Natural killer cell treated with Interleukin-12 subunit alpha and Interleukin-12 subunit beta and Interleukin-15 and Interleukin-18, amount 100 ng/mL, for 72 hours (primary cell): ENCODE measurements around the gene CFAP61. TPM values are rescaled to one million over a fixed set of nuclear protein-coding genes. Genes with fewer than 3 reads are reported as not detected.

Experiments
- ATAC-seq, 2 donors: fragments of 150-1000 bp; cut with Tn5 transposase in 1 of 2; sonication (Bioruptor Pico), chemical (Tn5 transposase) in 1 of 2; 2 replicates each; pipeline ENCODE4 v1.10.0; 2021
- DNase-seq: peaks from one replicate; pipeline ENCODE4 v3.0.0; 2022; ENCODE audit warnings: low spot score
- H3K27ac Mint-ChIP-seq, 2 donors: 1 replicate in 1 of 2; 2 replicates in 1 of 2; pipeline ENCODE4 v1.8.0; 2022; ENCODE audit warnings: mixed read lengths in 2 of 2, mild to moderate bottlenecking in 1 of 2, moderate library complexity in 1 of 2
- H3K27me3 Mint-ChIP-seq, 2 donors: 1 replicate in 1 of 2; 2 replicates in 1 of 2; pipeline ENCODE4 v1.8.0; 2022; ENCODE audit warnings: mixed read lengths in 2 of 2
- H3K36me3 Mint-ChIP-seq: one replicate; pipeline ENCODE4 v1.8.0; 2022; ENCODE audit warnings: mixed read lengths
- H3K4me1 Mint-ChIP-seq, 2 donors: 1 replicate in 1 of 2; 2 replicates in 1 of 2; pipeline ENCODE4 v1.8.0; 2022; ENCODE audit warnings: low read depth in 2 of 2, mixed read lengths in 2 of 2, mild to moderate bottlenecking in 1 of 2
- H3K4me3 Mint-ChIP-seq: one replicate; pipeline ENCODE4 v1.8.0; 2022; ENCODE audit warnings: mixed read lengths
- H3K9me3 Mint-ChIP-seq: 2 replicates; pipeline ENCODE4 v1.8.0; 2022; ENCODE audit warnings: mixed read lengths
- total RNA-seq, 2 donors: library from RNA; stranded (reverse); gene quantifications; one replicate each; pipeline ENCODE4 v1.2.3, GENCODE V29; 2022

The CFAP61 gene
- total RNA-seq, 2 donors from 2014 or later, result not detected

DNA sequence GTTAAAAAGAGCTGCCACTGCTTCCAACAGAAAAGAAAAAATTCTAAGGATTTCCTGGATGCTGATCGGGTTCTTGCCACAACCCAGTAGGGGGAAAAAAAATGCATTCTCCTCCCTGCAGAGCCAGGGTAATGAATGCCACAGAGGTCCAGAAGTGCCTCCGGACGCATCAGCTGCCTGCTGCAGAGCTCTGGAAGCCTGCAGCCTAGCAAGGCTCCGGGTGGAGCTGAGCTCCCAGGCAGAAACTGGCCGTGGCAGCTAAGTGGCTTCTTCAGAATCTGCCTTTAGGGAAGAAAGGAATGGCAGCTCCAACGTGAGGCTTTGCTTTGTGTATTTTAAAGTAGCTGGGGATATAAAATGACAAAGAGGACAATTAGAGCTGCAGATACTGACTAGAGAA lies 155.0 kb downstream of the CFAP61 start:
- ATAC-seq (no peak), DNase-seq (no peak)
- Mint-ChIP-seq H3K4me3 (peak overlapping the region; percentile 62), H3K4me1 (peaks cover 55 to 66% of the 10 kb centered on the region in 2 donors), H3K27ac (peak overlapping the region; percentile 81 to 83), H3K9me3 (no peaks in the 10 kb centered on the region), H3K27me3 (no peaks in the 10 kb centered on the region), H3K36me3 (no peaks in the 10 kb centered on the region)

DNA sequence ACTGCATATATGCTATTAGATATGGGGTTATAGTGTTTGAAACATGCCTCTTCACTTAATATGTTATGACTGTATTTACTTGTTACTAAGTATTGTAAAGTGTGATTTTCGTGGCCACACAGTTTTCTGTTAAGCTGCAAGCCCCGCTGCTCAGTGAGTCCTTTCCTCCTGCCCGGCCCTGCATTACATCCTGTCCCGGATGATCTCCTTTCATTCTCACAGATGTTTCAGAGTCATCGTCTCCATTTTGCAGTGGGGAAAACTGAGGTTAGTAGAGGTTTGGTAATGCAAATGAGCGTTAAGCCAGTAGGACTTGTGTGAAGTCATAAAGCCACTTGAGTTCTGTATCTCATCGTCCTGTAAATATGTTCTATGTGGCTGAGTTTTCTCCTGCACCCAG lies 155.5 kb downstream of the CFAP61 start:
- Mint-ChIP-seq H3K27ac (peak overlapping the region; percentile 81 to 83), H3K27me3 (no peaks in the 10 kb centered on the region), H3K4me1 (peaks cover 55 to 69% of the 10 kb centered on the region in 2 donors), H3K36me3 (no peaks in the 10 kb centered on the region), H3K4me3 (peak overlapping the region; percentile 62), H3K9me3 (no peaks in the 10 kb centered on the region)
- peak; percentile 81 for DNase-seq
- peak; percentile 91 to 95 for ATAC-seq

DNA sequence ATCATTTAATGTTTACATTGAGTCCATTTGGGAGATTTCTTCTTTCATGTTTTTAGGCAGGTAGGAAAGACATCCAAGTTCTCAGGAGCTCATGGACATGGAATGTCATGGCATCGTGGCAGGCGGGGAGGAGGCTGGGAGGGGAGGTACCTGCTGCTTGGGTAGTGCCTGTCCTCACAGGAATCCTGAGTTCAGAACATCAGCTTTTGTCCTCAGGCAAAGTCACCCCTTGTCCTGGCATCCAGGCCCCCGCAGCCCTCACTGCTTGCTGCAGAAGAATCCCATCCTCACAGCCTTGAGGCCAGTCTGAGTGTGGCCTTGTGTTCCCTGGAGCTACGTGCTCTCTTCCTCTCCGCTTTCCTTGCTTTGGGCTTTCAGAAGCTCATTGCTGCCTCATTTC lies 157.4 kb downstream of the CFAP61 start:
- peaks cover 49 to 65% of the 10 kb centered on the region in 2 donors for H3K4me1 Mint-ChIP-seq
- H3K9me3 Mint-ChIP-seq, result no peaks in the 10 kb centered on the region
- peak overlapping the region; percentile 81 to 83 for H3K27ac Mint-ChIP-seq
- no peak overlapping the region for H3K4me3 Mint-ChIP-seq
- DNase-seq, result no peak
- H3K27me3 Mint-ChIP-seq, result no peaks in the 10 kb centered on the region
- no peaks in the 10 kb centered on the region for H3K36me3 Mint-ChIP-seq
- no peak for ATAC-seq

DNA sequence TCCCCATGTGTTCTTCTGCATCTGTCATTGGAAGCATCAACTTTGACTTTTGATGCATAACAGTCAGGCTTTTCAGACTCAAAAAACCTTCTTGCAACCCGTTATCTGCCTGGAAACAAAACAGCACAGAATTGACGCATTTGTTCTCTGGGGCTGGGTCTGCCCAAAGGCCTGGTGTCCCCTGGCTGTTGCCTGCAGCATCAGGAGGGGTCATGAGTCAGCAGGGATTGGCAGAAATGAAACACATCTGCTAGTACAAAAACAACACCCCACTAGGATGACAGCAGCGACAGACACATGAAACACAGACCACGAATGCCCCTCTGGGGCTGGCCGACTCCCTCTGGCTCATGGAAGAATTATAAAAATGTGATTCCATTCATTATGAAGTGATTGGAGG lies 158.0 kb downstream of the CFAP61 start:
- no peaks in the 10 kb centered on the region for H3K27me3 Mint-ChIP-seq
- H3K9me3 Mint-ChIP-seq, result no peaks in the 10 kb centered on the region
- H3K4me1 Mint-ChIP-seq, result peaks cover 53 to 65% of the 10 kb centered on the region in 2 donors
- H3K27ac Mint-ChIP-seq, result peak overlapping the region; percentile 62 to 81
- no peaks in the 10 kb centered on the region for H3K36me3 Mint-ChIP-seq
- peak overlapping the region; percentile 44 for H3K4me3 Mint-ChIP-seq
- ATAC-seq (no peak), DNase-seq (no peak)

DNA sequence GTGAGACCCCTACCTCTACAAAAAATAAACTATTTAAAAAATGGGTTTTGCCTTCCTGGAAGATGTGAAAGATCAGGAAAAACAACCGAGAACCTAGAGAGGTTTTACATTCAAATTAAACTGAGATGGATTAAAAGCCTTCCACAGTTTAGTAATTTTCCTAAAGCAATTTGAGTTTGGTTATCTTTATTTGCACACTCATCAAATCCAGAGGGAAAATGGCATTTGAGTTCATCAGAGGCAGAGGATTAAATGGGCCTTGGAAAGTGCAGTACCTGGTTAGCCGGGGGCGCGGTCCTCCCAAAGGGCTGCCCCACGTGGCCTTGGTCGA lies 158.6 kb downstream of the CFAP61 start:
- no peaks in the 10 kb centered on the region for H3K9me3 Mint-ChIP-seq
- DNase-seq (no peak), ATAC-seq (no peak)
- H3K27me3 Mint-ChIP-seq, result no peaks in the 10 kb centered on the region
- peaks cover 52 to 62% of the 10 kb centered on the region in 2 donors for H3K4me1 Mint-ChIP-seq
- H3K36me3 Mint-ChIP-seq, result no peaks in the 10 kb centered on the region
- H3K4me3 Mint-ChIP-seq, result no peak overlapping the region
- H3K27ac Mint-ChIP-seq, result peak overlapping the region in 1 of 2 donors; percentile 62

DNA sequence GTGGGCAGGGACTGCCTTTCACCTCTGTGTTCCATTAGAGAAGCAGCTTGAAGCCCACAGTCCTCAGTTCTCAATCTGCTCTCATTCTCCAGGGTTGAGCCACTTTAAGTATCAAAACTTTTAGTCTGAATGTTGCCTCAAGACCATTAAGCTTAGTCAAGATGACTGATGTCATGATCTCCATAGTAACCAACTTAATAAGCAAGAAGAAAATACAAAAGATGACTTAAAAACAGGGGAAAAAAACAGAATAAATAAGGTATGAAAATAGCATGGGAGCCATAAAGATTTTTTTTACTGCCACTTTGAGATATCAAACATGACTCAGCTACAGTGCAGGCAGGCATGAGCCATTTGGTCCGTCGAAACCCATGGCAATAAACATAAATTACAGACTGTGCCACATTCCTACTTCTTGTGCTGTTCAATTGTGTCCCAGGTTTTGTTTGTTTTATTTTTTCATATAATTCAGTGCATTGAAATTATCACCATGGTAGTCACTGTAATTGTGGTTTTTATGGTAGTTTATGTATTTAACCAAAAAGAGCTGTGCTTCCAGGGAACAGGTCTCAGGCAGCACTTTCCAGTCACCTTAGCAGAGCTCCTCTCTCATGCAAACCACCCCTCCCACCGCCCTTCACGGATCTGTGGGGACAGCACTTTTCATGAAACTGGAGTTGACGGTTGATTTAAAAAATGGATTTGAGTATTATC lies 159.1 kb downstream of the CFAP61 start:
- DNase-seq (no peak), ATAC-seq (no peak)
- no peak overlapping the region for H3K4me3 Mint-ChIP-seq
- no peaks in the 10 kb centered on the region for H3K9me3 Mint-ChIP-seq
- H3K27ac Mint-ChIP-seq, result peak overlapping the region in 1 of 2 donors; percentile 45
- no peaks in the 10 kb centered on the region for H3K27me3 Mint-ChIP-seq
- no peaks in the 10 kb centered on the region for H3K36me3 Mint-ChIP-seq
- H3K4me1 Mint-ChIP-seq, result peaks cover 48 to 62% of the 10 kb centered on the region in 2 donors

DNA sequence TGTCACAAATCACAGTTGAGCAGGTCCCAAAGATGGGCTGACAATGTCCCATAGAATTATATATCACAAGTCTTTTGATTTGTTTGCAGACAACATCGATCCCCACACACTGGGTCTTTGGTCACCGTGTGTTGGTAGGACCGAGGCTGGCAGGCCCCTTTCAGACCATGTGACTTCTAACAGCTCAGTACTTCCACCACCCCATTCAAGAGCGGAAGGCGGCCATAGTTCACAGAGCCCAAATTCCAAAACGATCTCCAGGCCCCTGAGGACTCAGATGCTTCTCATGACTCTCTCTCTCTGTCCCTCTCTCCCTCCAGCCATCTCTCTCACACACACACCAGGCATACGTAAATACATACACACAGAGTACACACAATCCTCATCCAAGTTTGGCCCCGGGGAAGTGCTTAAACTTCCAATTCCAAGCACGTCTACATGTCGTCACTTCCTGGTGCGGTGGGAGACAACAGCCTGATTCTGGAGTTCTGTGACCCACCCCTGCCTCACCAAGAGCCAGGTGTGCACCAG lies 159.7 kb downstream of the CFAP61 start:
- Mint-ChIP-seq H3K36me3 (no peaks in the 10 kb centered on the region), H3K9me3 (no peaks in the 10 kb centered on the region), H3K27me3 (no peaks in the 10 kb centered on the region), H3K4me1 (peaks cover 52 to 61% of the 10 kb centered on the region in 2 donors), H3K27ac (peak overlapping the region in 1 of 2 donors; percentile 76), H3K4me3 (no peak overlapping the region)
- ATAC-seq, result no peak
- DNase-seq, result no peak

DNA sequence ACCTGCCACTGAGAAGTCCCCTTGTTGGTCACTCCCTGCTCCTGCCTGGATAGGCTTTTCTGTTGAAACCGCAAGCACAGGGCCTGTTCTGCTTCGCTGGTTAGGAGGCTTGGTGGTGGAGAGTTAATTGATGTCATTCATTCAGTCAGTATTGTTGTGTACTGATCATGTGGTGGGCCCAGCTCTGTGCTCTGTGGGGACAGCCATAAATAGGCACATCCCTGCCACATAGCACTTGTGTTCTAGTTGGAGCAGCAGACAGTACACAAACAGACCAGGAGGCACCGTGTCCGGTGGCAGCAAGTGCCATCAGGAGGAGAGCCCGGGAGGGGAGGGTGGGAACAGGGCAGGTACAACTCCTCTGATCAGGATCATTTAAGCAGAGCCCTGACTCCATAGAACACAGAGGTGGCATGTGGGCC lies 160.4 kb downstream of the CFAP61 start:
- no peaks in the 10 kb centered on the region for H3K36me3 Mint-ChIP-seq
- peak overlapping the region in 1 of 2 donors; percentile 76 for H3K27ac Mint-ChIP-seq
- no peaks in the 10 kb centered on the region for H3K9me3 Mint-ChIP-seq
- H3K4me3 Mint-ChIP-seq, result no peak overlapping the region
- peaks cover 48 to 57% of the 10 kb centered on the region in 2 donors for H3K4me1 Mint-ChIP-seq
- DNase-seq, result no peak
- no peak for ATAC-seq
- no peaks in the 10 kb centered on the region for H3K27me3 Mint-ChIP-seq

DNA sequence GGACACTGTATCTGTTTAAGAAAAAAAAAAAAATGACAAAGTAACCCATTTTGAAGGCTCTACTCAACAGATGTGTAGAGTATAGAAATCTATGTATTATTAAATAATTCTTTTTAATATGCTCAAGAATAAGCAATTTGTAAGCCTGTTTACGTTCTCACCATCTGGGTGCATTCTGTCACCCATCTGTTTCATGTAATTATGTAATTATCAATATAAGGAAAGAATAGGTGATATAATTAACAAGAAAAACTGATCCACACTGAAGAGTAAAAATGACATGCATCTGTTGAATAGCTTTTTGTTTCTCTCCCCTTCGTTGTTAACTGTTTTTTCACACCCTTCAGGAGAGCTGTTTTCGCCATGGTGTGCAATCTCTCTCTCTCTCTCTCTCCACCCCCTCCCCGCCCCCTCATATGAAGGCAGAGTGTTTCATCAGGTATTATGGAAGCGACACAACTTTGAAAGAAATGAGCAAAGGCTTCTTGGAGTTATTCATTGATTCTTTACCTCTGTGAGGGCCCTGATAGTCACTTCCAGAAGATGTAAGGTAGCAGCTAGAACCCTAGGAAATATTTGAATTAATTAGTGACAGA lies 161.3 kb downstream of the CFAP61 start:
- Mint-ChIP-seq H3K27me3 (no peaks in the 10 kb centered on the region), H3K4me3 (no peak overlapping the region), H3K27ac (peak overlapping the region in 1 of 2 donors; percentile 85), H3K36me3 (peaks cover 9% of the 10 kb centered on the region), H3K9me3 (peaks cover 8% of the 10 kb centered on the region), H3K4me1 (peaks cover 47 to 57% of the 10 kb centered on the region in 2 donors)
- DNase-seq, result no peak
- ATAC-seq, result no peak

DNA sequence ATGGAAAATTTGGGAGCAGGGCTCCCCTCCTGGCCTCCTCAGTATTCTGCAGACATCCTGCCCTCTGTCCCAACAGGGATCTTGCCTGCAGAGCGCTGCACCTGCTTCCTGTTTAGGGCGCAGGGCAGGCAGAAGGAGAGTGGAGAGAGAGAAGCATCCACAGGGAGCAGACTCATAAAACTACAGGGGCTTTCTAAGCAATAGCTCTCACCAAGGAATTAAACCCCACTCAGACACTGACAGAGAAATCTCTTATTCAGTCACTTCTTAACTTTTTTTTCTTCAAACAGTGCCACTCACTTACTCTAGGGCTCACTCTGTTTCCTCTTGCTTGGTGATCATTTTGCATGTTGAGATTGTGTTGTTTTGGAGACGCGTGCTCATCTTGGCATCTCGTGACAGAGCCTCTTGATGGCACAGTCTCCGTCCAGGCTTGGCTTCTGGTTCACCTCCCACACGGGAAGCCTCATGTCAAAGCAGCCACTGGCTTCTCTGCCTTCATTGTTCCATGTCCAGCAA lies 162.5 kb downstream of the CFAP61 start:
- Mint-ChIP-seq H3K36me3 (peaks cover 15% of the 10 kb centered on the region), H3K27me3 (no peaks in the 10 kb centered on the region), H3K9me3 (peaks cover 8% of the 10 kb centered on the region), H3K4me1 (peaks cover 39 to 57% of the 10 kb centered on the region in 2 donors), H3K4me3 (no peak overlapping the region), H3K27ac (peak overlapping the region in 1 of 2 donors; percentile 85)
- ATAC-seq, result no peak
- DNase-seq, result no peak

DNA sequence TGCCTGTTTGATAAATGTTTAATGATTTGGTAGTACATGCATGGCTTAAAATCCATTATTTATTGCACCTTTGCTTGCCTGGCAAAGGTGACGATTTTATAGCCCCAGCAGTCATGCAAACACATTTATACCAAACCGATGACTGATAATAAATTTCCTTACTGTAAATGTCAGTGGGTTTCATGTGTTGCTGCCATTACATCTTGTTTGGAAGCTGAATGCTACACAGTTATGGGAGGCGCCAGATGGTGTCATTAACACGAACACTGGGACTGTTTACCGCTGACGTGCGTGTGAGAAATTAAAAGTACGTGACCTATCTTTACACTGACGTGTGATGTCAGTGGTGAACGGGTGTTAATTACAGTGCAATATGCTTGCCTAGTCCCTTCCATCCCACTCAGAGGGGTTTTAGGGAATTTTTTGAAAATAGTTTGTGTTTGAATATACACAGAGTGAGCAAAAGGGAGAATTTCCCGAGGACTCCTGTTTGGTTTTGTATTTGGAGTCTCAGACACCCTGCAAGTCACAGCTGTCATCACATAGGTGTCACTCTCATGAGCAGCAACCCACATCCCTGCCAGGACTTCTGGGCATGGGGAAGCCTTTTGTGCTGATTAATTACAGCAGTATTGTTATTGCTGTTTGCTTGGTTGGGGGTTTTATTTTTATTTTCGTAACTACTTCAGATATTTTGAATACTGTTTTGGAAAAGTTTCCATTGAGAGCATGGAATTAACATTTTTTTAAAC lies 163.8 kb downstream of the CFAP61 start:
- peaks cover 15% of the 10 kb centered on the region for H3K36me3 Mint-ChIP-seq
- H3K9me3 Mint-ChIP-seq, result peaks cover 8% of the 10 kb centered on the region
- peaks cover 33 to 48% of the 10 kb centered on the region in 2 donors for H3K4me1 Mint-ChIP-seq
- peak overlapping the region; percentile 60 for H3K4me3 Mint-ChIP-seq
- no peaks in the 10 kb centered on the region for H3K27me3 Mint-ChIP-seq
- ATAC-seq, result peak; percentile 94 to 96
- DNase-seq, result peak; percentile 83
- peak overlapping the region; percentile 45 to 85 for H3K27ac Mint-ChIP-seq

DNA sequence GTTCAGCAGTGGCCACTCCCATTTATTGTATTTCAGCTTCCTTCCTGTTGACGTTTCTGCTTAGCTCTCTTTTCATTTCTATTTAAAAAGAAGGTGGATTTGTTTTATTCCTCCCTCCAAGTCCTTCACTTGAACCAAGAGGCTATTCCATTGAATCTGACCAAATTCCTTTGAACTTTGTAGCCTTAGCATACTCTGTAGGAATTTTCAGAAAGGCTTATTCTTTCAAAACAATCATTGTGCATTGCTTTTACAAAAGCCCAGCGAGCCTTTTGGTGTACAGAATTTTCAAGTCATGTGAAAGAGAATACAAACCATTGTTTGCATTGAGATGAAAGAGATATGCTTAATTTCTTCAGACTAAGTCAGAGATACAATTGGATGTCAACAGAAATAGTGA lies 164.6 kb downstream of the CFAP61 start:
- peaks cover 0 to 4% of the 10 kb centered on the region in 2 donors for H3K27me3 Mint-ChIP-seq
- H3K27ac Mint-ChIP-seq, result peak overlapping the region; percentile 45 to 85
- H3K4me1 Mint-ChIP-seq, result peaks cover 29 to 45% of the 10 kb centered on the region in 2 donors
- DNase-seq, result no peak
- no peak for ATAC-seq
- H3K36me3 Mint-ChIP-seq, result peaks cover 15% of the 10 kb centered on the region
- peaks cover 8% of the 10 kb centered on the region for H3K9me3 Mint-ChIP-seq
- peak overlapping the region; percentile 60 for H3K4me3 Mint-ChIP-seq

DNA sequence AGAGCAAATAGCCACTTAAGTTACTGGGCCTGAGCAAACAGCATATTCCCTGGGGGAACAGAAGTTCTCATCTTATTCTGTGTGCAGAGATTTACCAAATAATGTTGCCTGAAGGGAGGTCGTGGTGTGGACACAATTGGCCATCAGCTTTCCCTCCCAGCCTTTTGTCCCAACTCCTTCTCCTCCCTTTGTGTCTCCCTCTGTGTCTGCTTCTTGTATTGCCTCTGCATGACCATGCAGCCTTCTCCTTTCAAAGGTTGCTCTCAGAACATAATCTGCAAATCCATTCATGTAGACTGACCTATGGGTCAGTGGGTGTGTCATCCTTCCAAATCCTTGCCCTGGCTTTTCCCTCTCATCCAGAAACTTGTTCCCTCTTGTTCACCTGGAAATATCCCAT lies 165.3 kb downstream of the CFAP61 start:
- H3K27me3 Mint-ChIP-seq, result peaks cover 0 to 7% of the 10 kb centered on the region in 2 donors
- H3K36me3 Mint-ChIP-seq, result peaks cover 15% of the 10 kb centered on the region
- ATAC-seq (no peak), DNase-seq (no peak)
- peaks cover 29 to 38% of the 10 kb centered on the region in 2 donors for H3K4me1 Mint-ChIP-seq
- H3K9me3 Mint-ChIP-seq, result peaks cover 8% of the 10 kb centered on the region
- peak overlapping the region; percentile 65 to 71 for H3K27ac Mint-ChIP-seq
- H3K4me3 Mint-ChIP-seq, result peak overlapping the region; percentile 5
